HG03045 (cell line): ENCODE results near the gene KRTAP2-1.
"Not testable (repeated sequence)": the region's sequence is repeated elsewhere in the genome, so short reads cannot be mapped to it uniquely, and the experiment has no call there.

Experiments used
- ATAC-seq: cut with Tn5 transposase; IDR thresholded peaks from one replicate; pipeline ENCODE4 v1.9.1; 2021; ENCODE audit warnings: mild to moderate bottlenecking, moderate library complexity; ENCODE audit not compliant: unreplicated experiment

Gene KRTAP2-1

GRCh38 chr17:41058741-41059140, 11.6 kb upstream of the KRTAP2-1 start:
- no peak for ATAC-seq

- no peak for ATAC-seq
These were observed 10.4 kb upstream of the KRTAP2-1 start for GRCh38 chr17:41057547-41057946.

- ATAC-seq = not testable (repeated sequence)
These were observed 8.0 kb upstream of the KRTAP2-1 start, which contains the start of gene KRTAP2-2 for GRCh38 chr17:41055130-41055529. TSS of gene KRTAP2-2 (minus strand) at chr17:41055230. CDS start at chr17:41055211, 19 bp downstream.

- ATAC-seq = not testable (repeated sequence)
These were observed 7.4 kb upstream of the KRTAP2-1 start for GRCh38 chr17:41054556-41054955.

GRCh38 chr17:41054025-41054424, 6.9 kb upstream of the KRTAP2-1 start:
- no peak for ATAC-seq

GRCh38 chr17:41052566-41052965, 5.5 kb upstream of the KRTAP2-1 start:
- no peak for ATAC-seq

- no peak for ATAC-seq
These were observed 2.0 kb upstream of the KRTAP2-1 start for GRCh38 chr17:41049110-41049509.

- ATAC-seq = no peak
These were observed 1.3 kb upstream of the KRTAP2-1 start for GRCh38 chr17:41048441-41048840.

- no peak for ATAC-seq
These were observed 4.2 kb downstream of the KRTAP2-1 start for GRCh38 chr17:41042953-41043352.

GRCh38 chr17:41040783-41041571, 6.1 kb downstream of the KRTAP2-1 start, which contains the start of gene KRTAP1-1:
TSS of gene KRTAP1-1 (minus strand) at chr17:41041450. CDS start at chr17:41041397, 53 bp downstream.
- ATAC-seq = not testable (repeated sequence)

GRCh38 chr17:41037853-41038350, 9.2 kb downstream of the KRTAP2-1 start:
- ATAC-seq = no peak

- not testable (repeated sequence) for ATAC-seq
These were observed 12.7 kb downstream of the KRTAP2-1 start, which contains the start of gene KRTAP1-3 for GRCh38 chr17:41034346-41034935. TSS of gene KRTAP1-3 (minus strand) at chr17:41034874. CDS start at chr17:41034821, 53 bp downstream.

- ATAC-seq = no peak
These were observed 17.4 kb downstream of the KRTAP2-1 start, which contains the start of gene KRTAP1-4 for GRCh38 chr17:41029633-41030245. TSS of gene KRTAP1-4 (minus strand) at chr17:41030195. CDS start at chr17:41030078, 117 bp downstream.

GRCh38 chr17:41026715-41027471, 20.2 kb downstream of the KRTAP2-1 start, which contains the start of gene KRTAP1-5:
TSS of gene KRTAP1-5 (minus strand) at chr17:41027208. CDS start at chr17:41027155, 53 bp downstream.
- no peak for ATAC-seq

- ATAC-seq = no peak
These were observed 22.4 kb downstream of the KRTAP2-1 start for GRCh38 chr17:41024697-41025096.

GRCh38 chr17:41020336-41020735, 26.8 kb downstream of the KRTAP2-1 start:
- no peak for ATAC-seq

- ATAC-seq = no peak
These were observed 27.7 kb downstream of the KRTAP2-1 start for GRCh38 chr17:41019415-41019814.

- no peak for ATAC-seq
These were observed 28.6 kb downstream of the KRTAP2-1 start for GRCh38 chr17:41018541-41018940.

- no peak for ATAC-seq
These were observed 30.4 kb downstream of the KRTAP2-1 start for GRCh38 chr17:41016578-41017215.

- no peak for ATAC-seq
These were observed 31.7 kb downstream of the KRTAP2-1 start for GRCh38 chr17:41015454-41015853.
